ENCODE measurements around the gene INSRR. TPM values are rescaled to one million over a fixed set of nuclear protein-coding genes. Genes with fewer than 3 reads are reported as not detected.

INSRR gene
- total RNA-seq, 1 experiment from 2014 or later: not detected

Other genes starting within 250 kb of the INSRR start
- gene HAPLN2, start 239.7 kb downstream of the INSRR start, total RNA-seq (2014; rRNA removed): 1.1 TPM in 1 of 2 replicates, not detected in the other
- not detected in 2 replicates for gene BCAN, start 217.0 kb downstream of the INSRR start, total RNA-seq (2014; rRNA removed)
- 58.2 and 70.0 TPM in 2 replicates for gene NES, start 181.7 kb downstream of the INSRR start, total RNA-seq (2014; rRNA removed)
- 120 and 150 TPM in 2 replicates for gene CRABP2, start 153.5 kb downstream of the INSRR start, total RNA-seq (2014; rRNA removed)
- 10.4 and 14.6 TPM in 2 replicates for gene METTL25B, start 130.6 kb downstream of the INSRR start, total RNA-seq (2014; rRNA removed)
- gene ISG20L2, start 130.4 kb downstream of the INSRR start, total RNA-seq (2014; rRNA removed): 39.2 and 51.7 TPM in 2 replicates
- gene MRPL24, start 118.0 kb downstream of the INSRR start, total RNA-seq (2014; rRNA removed): 232 and 275 TPM in 2 replicates
- gene HDGF, start 107.4 kb downstream of the INSRR start, total RNA-seq (2014; rRNA removed): 586 and 1,030 TPM in 2 replicates
- 103 TPM in 2 replicates for gene PRCC, start 91.6 kb downstream of the INSRR start, total RNA-seq (2014; rRNA removed)
- 6.9 and 7.8 TPM in 2 replicates for gene SH2D2A, start 42.3 kb downstream of the INSRR start, total RNA-seq (2014; rRNA removed)
- gene NTRK1, start 1.7 kb upstream of the INSRR start, total RNA-seq (2014; rRNA removed): 0.15 and 0.40 TPM in 2 replicates
- gene PEAR1, start 34.6 kb upstream of the INSRR start, total RNA-seq (2014; rRNA removed): 10.3 and 11.9 TPM in 2 replicates
- gene LRRC71, start 61.5 kb upstream of the INSRR start, total RNA-seq (2014; rRNA removed): 0.11 TPM in 1 of 2 replicates, not detected in the other
- 31.1 and 43.9 TPM in 2 replicates for gene ARHGEF11, start 186.6 kb upstream of the INSRR start, total RNA-seq (2014; rRNA removed)
- gene ETV3L, start 240.7 kb upstream of the INSRR start, total RNA-seq (2014; rRNA removed): not detected in 2 replicates

Measured in PC-3 (cell line).